GM10248 (cell line): ENCODE results near the gene ARHGAP35.

Experiments
- CTCF ChIA-PET: fragments of 300-600 bp; sonication (Branson Sonifier 250); formaldehyde crosslinking; extraction: SDS; loops from one replicate; lab custom pipeline; 2021; ENCODE audit warnings: antibody characterized with exemption; lab: Yijun Ruan, JAX
- POLR2A ChIA-PET: fragments of 350-650 bp; sonication (Branson Sonifier 250); formaldehyde crosslinking; extraction: SDS; loops from one replicate; lab custom pipeline; 2020; ENCODE audit warnings: antibody characterized with exemption; lab: Yijun Ruan, JAX
- DNase-seq: peaks from one replicate; pipeline ENCODE4 v3.0.0; 2012; ENCODE audit errors: extremely low spot score
- CTCF ChIP-seq: IDR thresholded peaks from 2 replicates; pipeline ENCODE4 v1.5.1; 2012; ENCODE audit warnings: mild to moderate bottlenecking, low read depth; ENCODE audit errors: extremely low read depth, missing control alignments, control extremely low read depth

Gene ARHGAP35

GRCh38 chr19:46886546-46887239 lies 25.9 kb downstream of the ARHGAP35 start:
- ChIA-PET POLR2A (interaction anchor here (0.5 kb wide), 1 partner anchor 229 kb away, joined by 3 read pairs; no protein-coding TSS in a partner anchor), CTCF (interaction anchor here (1.1 to 1.9 kb wide), 2 partner anchors 10 to 13 kb away, joined by 4 read pairs; no protein-coding TSS in a partner anchor)
- TF ChIP-seq CTCF = no peak
- peak; percentile 36 for DNase-seq

GRCh38 chr19:46887240-46887782 lies 26.5 kb downstream of the ARHGAP35 start:
- no peak for TF ChIP-seq CTCF
- no peak for DNase-seq
- ChIA-PET CTCF (interaction anchor here (1.1 to 1.9 kb wide), 2 partner anchors 9 to 39 kb away, joined by 3 to 4 read pairs; no protein-coding TSS in a partner anchor), POLR2A (no interaction called here)

GRCh38 chr19:46890423-46891170 lies 29.8 kb downstream of the ARHGAP35 start:
- no peak for DNase-seq
- no peak for TF ChIP-seq CTCF
- ChIA-PET CTCF (interaction anchor here (0.7 to 1.8 kb wide), 9 partner anchors 9 to 189 kb away, joined by 3 to 5 read pairs (median 3); no protein-coding TSS in a partner anchor), POLR2A (interaction anchor here (0.7 kb wide), 1 partner anchor 125 kb away, joined by 3 read pairs; no protein-coding TSS in a partner anchor)

- TF ChIP-seq CTCF = no peak
- CTCF ChIA-PET = interaction anchor here (1.8 kb wide), 1 partner anchor 33 kb away, joined by 5 read pairs; no protein-coding TSS in a partner anchor
- DNase-seq = peak; percentile 35
- POLR2A ChIA-PET = interaction anchor here (0.7 kb wide), 1 partner anchor 401 kb away, joined by 4 read pairs; no protein-coding TSS in a partner anchor
These were observed 31.7 kb downstream of the ARHGAP35 start for GRCh38 chr19:46892252-46893179.

- POLR2A ChIA-PET = interaction anchor here (0.6 kb wide), 1 partner anchor 1033 kb away, joined by 3 read pairs; no protein-coding TSS in a partner anchor
- DNase-seq = no peak
- TF ChIP-seq CTCF = no peak
- CTCF ChIA-PET = interaction anchor here (0.8 to 2.4 kb wide), 6 partner anchors 8 to 541 kb away, joined by 3 to 6 read pairs (median 4); no protein-coding TSS in a partner anchor
These were observed 35.4 kb downstream of the ARHGAP35 start for GRCh38 chr19:46896076-46896794.
